ENCODE data around the gene ING5. TPM values are rescaled to one million over a fixed set of nuclear protein-coding genes. Genes with fewer than 3 reads are reported as not detected.
A peak's percentile ranks its signal among the peaks of the same experiment; 100 is the strongest.

The ING5 gene
- total RNA-seq, 1 experiment from 2014 or later = 32.1 TPM

- Histone ChIP-seq H3K27me3 (ENCODE audit: low read length) (no peaks in the 10 kb centered on the region), H2AFZ (ENCODE audit: low read length) (no peak overlapping the region), H3K36me3 (ENCODE audit: low read depth, low read length) (peaks cover 21% of the 10 kb centered on the region), H3K9me2 (replicated peaks; ENCODE audit: low read length) (no peaks in the 10 kb centered on the region), H3F3A (ENCODE audit: low read length, unreplicated experiment) (no peaks in the 10 kb centered on the region), H3K9me3 (ENCODE audit: low read length) (no peaks in the 10 kb centered on the region), H3K4me2 (ENCODE audit: low read length) (no peak overlapping the region), H3K79me2 (ENCODE audit: low read length) (no peaks in the 10 kb centered on the region), H3K27ac (ENCODE audit: low read length) (no peak overlapping the region), H3K4me3 (ENCODE audit: low read length) (no peak overlapping the region), H3K9ac (ENCODE audit: low read length) (no peak overlapping the region), H3K4me1 (ENCODE audit: insufficient read depth, low read length) (no peaks in the 10 kb centered on the region), H4K20me1 (ENCODE audit: low read length) (no peaks in the 10 kb centered on the region)
- DNase-seq (no peak), ATAC-seq (no peak)
- no TSS peak for BruUV-seq (replicated peaks)
- ChIA-PET POLR2A (ENCODE audit: unreplicated experiment) (no interaction called here), CTCF (no interaction called here)
- TF ChIP-seq EZH2 (IDR thresholded peaks at IDR 0.05; ENCODE audit: low read length, unreplicated experiment) = no peak
- no peak for TF ChIP-seq EZH2phosphoT487 (IDR thresholded peaks at IDR 0.05; ENCODE audit: borderline replicate concordance, low read length)
- no peak for TF ChIP-seq CTCF (conservative IDR thresholded peaks at IDR 0.05; ENCODE audit: low read depth, low read length)
- intact Hi-C loops (cut with micrococcal nuclease) = no loop called here
Measured at GRCh38 chr2:241721852-241722251, 20.0 kb downstream of the ING5 start.

GRCh38 chr2:241722896-241723454 is 21.1 kb downstream of the ING5 start:
- ATAC-seq (no peak), DNase-seq (no peak)
- no peak overlapping the region for H3K27ac ChIP-seq (ENCODE audit: low read length)
- no peaks in the 10 kb centered on the region for H3K79me2 ChIP-seq (ENCODE audit: low read length)
- no peak overlapping the region for H3K9ac ChIP-seq (ENCODE audit: low read length)
- H3F3A ChIP-seq (ENCODE audit: low read length, unreplicated experiment) = no peaks in the 10 kb centered on the region
- H2AFZ ChIP-seq (ENCODE audit: low read length) = no peak overlapping the region
- H4K20me1 ChIP-seq (ENCODE audit: low read length) = no peaks in the 10 kb centered on the region
- H3K36me3 ChIP-seq (ENCODE audit: low read depth, low read length) = peaks cover 21% of the 10 kb centered on the region
- TF ChIP-seq EZH2 (IDR thresholded peaks at IDR 0.05; ENCODE audit: low read length, unreplicated experiment) = no peak
- no peak for TF ChIP-seq CTCF (conservative IDR thresholded peaks at IDR 0.05; ENCODE audit: low read depth, low read length)
- no peak for TF ChIP-seq EZH2phosphoT487 (IDR thresholded peaks at IDR 0.05; ENCODE audit: borderline replicate concordance, low read length)
- no peak overlapping the region for H3K4me2 ChIP-seq (ENCODE audit: low read length)
- H3K9me3 ChIP-seq (ENCODE audit: low read length) = no peaks in the 10 kb centered on the region
- BruUV-seq (replicated peaks) = no TSS peak
- ChIA-PET POLR2A (ENCODE audit: unreplicated experiment) (no interaction called here), CTCF (no interaction called here)
- no peaks in the 10 kb centered on the region for H3K4me1 ChIP-seq (ENCODE audit: insufficient read depth, low read length)
- no peaks in the 10 kb centered on the region for H3K27me3 ChIP-seq (ENCODE audit: low read length)
- intact Hi-C loops (cut with micrococcal nuclease) = no loop called here
- H3K4me3 ChIP-seq (ENCODE audit: low read length) = no peak overlapping the region
- H3K9me2 ChIP-seq (replicated peaks; ENCODE audit: low read length) = no peaks in the 10 kb centered on the region

- ATAC-seq (no peak), DNase-seq (peak; percentile 3)
- Histone ChIP-seq H3K9ac (ENCODE audit: low read length) (no peak overlapping the region), H3F3A (ENCODE audit: low read length, unreplicated experiment) (no peaks in the 10 kb centered on the region), H3K79me2 (ENCODE audit: low read length) (no peaks in the 10 kb centered on the region), H3K9me2 (replicated peaks; ENCODE audit: low read length) (no peaks in the 10 kb centered on the region), H3K4me2 (ENCODE audit: low read length) (no peak overlapping the region), H3K36me3 (ENCODE audit: low read depth, low read length) (peaks cover 21% of the 10 kb centered on the region), H3K27me3 (ENCODE audit: low read length) (no peaks in the 10 kb centered on the region), H3K9me3 (ENCODE audit: low read length) (no peaks in the 10 kb centered on the region), H3K4me3 (ENCODE audit: low read length) (no peak overlapping the region), H4K20me1 (ENCODE audit: low read length) (no peaks in the 10 kb centered on the region), H3K27ac (ENCODE audit: low read length) (no peak overlapping the region), H3K4me1 (ENCODE audit: insufficient read depth, low read length) (no peaks in the 10 kb centered on the region), H2AFZ (ENCODE audit: low read length) (no peak overlapping the region)
- ChIA-PET POLR2A (ENCODE audit: unreplicated experiment) (no interaction called here), CTCF (no interaction called here)
- BruUV-seq (replicated peaks) = no TSS peak
- intact Hi-C loops (cut with micrococcal nuclease) = no loop called here
- TF ChIP-seq CTCF (conservative IDR thresholded peaks at IDR 0.05; ENCODE audit: low read depth, low read length) (peak; percentile 50; the same call in 1 of the 2 replicates), EZH2phosphoT487 (IDR thresholded peaks at IDR 0.05; ENCODE audit: borderline replicate concordance, low read length) (no peak)
Measured at GRCh38 chr2:241724259-241724974, 22.6 kb downstream of the ING5 start.

All from PC-3 (cell line).